Activated naive CD8-positive, alpha-beta T cell (primary cell): ENCODE measurements around the gene AXIN1.

Source experiments
- H3K27ac Mint-ChIP-seq: one replicate; pipeline ENCODE4 v1.8.0; 2021; ENCODE audit warnings: mixed read lengths
- H3K27me3 Mint-ChIP-seq: one replicate; pipeline ENCODE4 v1.8.0; 2021; ENCODE audit warnings: mixed read lengths
- H3K36me3 Mint-ChIP-seq: one replicate; pipeline ENCODE4 v1.8.0; 2021; ENCODE audit warnings: mixed read lengths
- H3K4me1 Mint-ChIP-seq: one replicate; pipeline ENCODE4 v1.8.0; 2021; ENCODE audit warnings: low read depth, mixed read lengths
- H3K4me3 Mint-ChIP-seq: one replicate; pipeline ENCODE4 v1.8.0; 2021; ENCODE audit warnings: mild to moderate bottlenecking, mixed read lengths
- H3K9me3 Mint-ChIP-seq: one replicate; pipeline ENCODE4 v1.8.0; 2021; ENCODE audit warnings: low read depth, mixed read lengths

Gene AXIN1

GRCh38 chr16:352547-353403 is at the start of gene AXIN1:
TSS of gene AXIN1 (minus strand) at chr16:352723. CDS start at chr16:347025, 5,698 bp downstream.
- H3K4me1 Mint-ChIP-seq = peaks cover 57% of the 10 kb centered on the region
- H3K36me3 Mint-ChIP-seq = peaks cover 6% of the 10 kb centered on the region
- peak within 1 kb of the TSS; percentile 92 for H3K4me3 Mint-ChIP-seq
- H3K27me3 Mint-ChIP-seq = no peaks in the 10 kb centered on the region
- no peaks in the 10 kb centered on the region for H3K9me3 Mint-ChIP-seq
- peak within 1 kb of the TSS; percentile 95 for H3K27ac Mint-ChIP-seq

GRCh38 chr16:401468-402348 is 49.2 kb upstream of the AXIN1 start, which contains the start of gene DECR2:
TSS of gene DECR2 (plus strand) at chr16:401885. CDS start at chr16:401964, 79 bp downstream.
- peaks cover 13% of the 10 kb centered on the region for H3K4me1 Mint-ChIP-seq
- H3K27ac Mint-ChIP-seq = peak within 1 kb of the TSS; percentile 80
- no peaks in the 10 kb centered on the region for H3K27me3 Mint-ChIP-seq
- no peaks in the 10 kb centered on the region for H3K36me3 Mint-ChIP-seq
- H3K4me3 Mint-ChIP-seq = peak within 1 kb of the TSS; percentile 87
- no peaks in the 10 kb centered on the region for H3K9me3 Mint-ChIP-seq

GRCh38 chr16:400061-400591 is 47.6 kb upstream of the AXIN1 start:
- H3K4me1 Mint-ChIP-seq = peaks cover 20% of the 10 kb centered on the region
- H3K36me3 Mint-ChIP-seq = no peaks in the 10 kb centered on the region
- no peaks in the 10 kb centered on the region for H3K9me3 Mint-ChIP-seq
- H3K4me3 Mint-ChIP-seq = peak overlapping the region; percentile 87
- no peaks in the 10 kb centered on the region for H3K27me3 Mint-ChIP-seq
- peak overlapping the region; percentile 80 for H3K27ac Mint-ChIP-seq

GRCh38 chr16:399340-400019 is 47.0 kb upstream of the AXIN1 start:
- Mint-ChIP-seq H3K9me3 (no peaks in the 10 kb centered on the region), H3K4me1 (peaks cover 20% of the 10 kb centered on the region), H3K27me3 (no peaks in the 10 kb centered on the region), H3K27ac (no peak overlapping the region), H3K36me3 (no peaks in the 10 kb centered on the region), H3K4me3 (peak overlapping the region; percentile 17)

- H3K27ac Mint-ChIP-seq = no peak overlapping the region
- H3K36me3 Mint-ChIP-seq = no peaks in the 10 kb centered on the region
- peak overlapping the region; percentile 64 for H3K4me3 Mint-ChIP-seq
- H3K27me3 Mint-ChIP-seq = no peaks in the 10 kb centered on the region
- peaks cover 20% of the 10 kb centered on the region for H3K4me1 Mint-ChIP-seq
- no peaks in the 10 kb centered on the region for H3K9me3 Mint-ChIP-seq
Measured at GRCh38 chr16:398561-399339, 46.2 kb upstream of the AXIN1 start.

- Mint-ChIP-seq H3K9me3 (no peaks in the 10 kb centered on the region), H3K27ac (no peak overlapping the region), H3K36me3 (no peaks in the 10 kb centered on the region), H3K4me3 (peak overlapping the region; percentile 64), H3K27me3 (no peaks in the 10 kb centered on the region), H3K4me1 (peaks cover 21% of the 10 kb centered on the region)
Measured at GRCh38 chr16:397736-398332, 45.3 kb upstream of the AXIN1 start.

GRCh38 chr16:397135-397661 is 44.7 kb upstream of the AXIN1 start, which contains the start of gene NME4:
TSS of gene NME4 (plus strand) at chr16:397199. CDS start at chr16:397223, 24 bp downstream.
- Mint-ChIP-seq H3K9me3 (no peaks in the 10 kb centered on the region), H3K36me3 (peaks cover under 1% of the 10 kb centered on the region), H3K4me1 (peaks cover 26% of the 10 kb centered on the region), H3K27ac (peak within 1 kb of the TSS; percentile 87), H3K27me3 (no peaks in the 10 kb centered on the region), H3K4me3 (peak within 1 kb of the TSS; percentile 90)

GRCh38 chr16:396605-397004 is 44.1 kb upstream of the AXIN1 start:
- Mint-ChIP-seq H3K4me3 (peak overlapping the region; percentile 90), H3K36me3 (peaks cover 2% of the 10 kb centered on the region), H3K27me3 (no peaks in the 10 kb centered on the region), H3K9me3 (no peaks in the 10 kb centered on the region), H3K4me1 (peaks cover 31% of the 10 kb centered on the region), H3K27ac (peak overlapping the region; percentile 87)

GRCh38 chr16:396199-396598 is 43.7 kb upstream of the AXIN1 start:
- Mint-ChIP-seq H3K4me3 (peak overlapping the region; percentile 90), H3K4me1 (peaks cover 32% of the 10 kb centered on the region), H3K36me3 (peaks cover 2% of the 10 kb centered on the region), H3K27me3 (no peaks in the 10 kb centered on the region), H3K27ac (no peak overlapping the region), H3K9me3 (no peaks in the 10 kb centered on the region)

GRCh38 chr16:392450-393030 is 40.0 kb upstream of the AXIN1 start:
- Mint-ChIP-seq H3K36me3 (peaks cover 2% of the 10 kb centered on the region), H3K4me3 (no peak overlapping the region), H3K4me1 (peaks cover 20% of the 10 kb centered on the region), H3K27me3 (no peaks in the 10 kb centered on the region), H3K9me3 (no peaks in the 10 kb centered on the region), H3K27ac (peak overlapping the region; percentile 61)

- no peaks in the 10 kb centered on the region for H3K27me3 Mint-ChIP-seq
- H3K36me3 Mint-ChIP-seq = peaks cover 2% of the 10 kb centered on the region
- H3K4me3 Mint-ChIP-seq = no peak overlapping the region
- H3K27ac Mint-ChIP-seq = peak overlapping the region; percentile 61
- peaks cover 20% of the 10 kb centered on the region for H3K4me1 Mint-ChIP-seq
- H3K9me3 Mint-ChIP-seq = no peaks in the 10 kb centered on the region
Measured at GRCh38 chr16:391885-392335, 39.4 kb upstream of the AXIN1 start.

GRCh38 chr16:389352-389751 is 36.8 kb upstream of the AXIN1 start:
- H3K4me3 Mint-ChIP-seq = no peak overlapping the region
- H3K4me1 Mint-ChIP-seq = peaks cover 12% of the 10 kb centered on the region
- no peaks in the 10 kb centered on the region for H3K27me3 Mint-ChIP-seq
- no peak overlapping the region for H3K27ac Mint-ChIP-seq
- H3K9me3 Mint-ChIP-seq = no peaks in the 10 kb centered on the region
- H3K36me3 Mint-ChIP-seq = peaks cover 2% of the 10 kb centered on the region
